ENCODE results near the gene OTOP1.
A peak's percentile ranks its signal among the peaks of the same experiment; 100 is the strongest.

Gene OTOP1

DNA sequence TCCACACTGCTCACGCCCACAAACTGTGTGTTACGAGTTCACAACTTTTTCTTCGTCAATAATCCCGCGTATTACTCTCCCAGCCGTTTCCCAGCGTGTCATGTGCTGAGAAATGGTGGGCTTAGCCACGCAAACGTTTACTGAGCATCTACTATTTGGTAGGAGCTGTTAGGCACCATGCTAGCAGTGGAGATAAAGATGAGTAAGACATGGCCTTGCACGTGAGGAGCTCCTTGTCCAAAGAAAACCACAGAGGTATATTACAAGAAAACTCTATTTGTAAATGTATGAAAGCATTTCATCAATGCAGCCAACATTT is 22.1 kb upstream of the OTOP1 start:
- no peak overlapping the region for H3K23ac ChIP-seq (ENCODE audit: low read length)

DNA sequence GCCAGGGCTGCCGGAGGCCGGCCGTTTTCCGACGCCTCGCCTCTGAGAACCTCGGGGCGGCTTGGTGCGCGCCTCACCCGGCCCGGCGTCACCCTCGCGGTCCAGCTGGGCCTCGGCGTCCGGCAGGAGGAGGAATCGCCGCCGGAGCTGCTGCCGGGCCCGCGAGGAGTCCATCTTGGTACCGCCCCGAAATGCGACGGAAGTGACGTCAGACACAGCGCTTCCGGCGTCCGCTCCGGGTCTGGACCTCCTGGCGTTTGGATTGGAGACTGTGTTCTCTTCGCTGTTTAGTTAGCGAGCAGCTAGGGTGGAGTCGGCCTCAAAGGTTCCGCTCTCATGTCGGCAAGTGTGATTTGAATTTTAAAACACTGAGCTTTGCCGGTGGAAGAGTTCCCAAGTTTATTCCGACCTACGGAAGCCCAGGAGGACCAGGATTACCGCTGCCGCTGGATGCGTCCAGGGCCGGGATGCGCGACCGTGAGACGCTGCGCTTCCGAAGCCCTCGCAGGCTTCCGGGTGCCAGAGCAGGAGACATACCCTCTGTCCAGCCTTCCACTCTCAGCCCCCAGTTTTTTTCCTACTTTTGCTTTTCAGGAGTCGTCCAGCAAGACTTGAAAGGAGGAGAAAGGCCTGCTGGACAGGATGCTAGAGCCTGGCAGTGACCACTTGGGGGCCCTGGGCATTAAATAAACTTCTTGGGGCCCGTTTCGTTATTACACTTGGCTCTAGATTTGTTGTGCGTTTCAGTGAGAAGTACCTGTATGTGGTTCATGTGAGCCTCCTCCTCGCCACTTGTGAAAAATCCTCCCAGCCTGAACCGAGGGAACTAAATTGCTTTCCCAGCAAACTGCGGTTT is 21.5 kb upstream of the OTOP1 start, which contains the start of gene TMEM128:
TSS of gene TMEM128 (minus strand) at position 195 of the 856 bp plus-strand sequence. CDS start at position 174, 21 bp downstream.
- Histone ChIP-seq H3K79me1 (ENCODE audit: low read length) (peaks cover 8% of the 10 kb centered on the region), H4K91ac (ENCODE audit: low read depth, low read length) (peak within 1 kb of the TSS; percentile 93), H3K14ac (ENCODE audit: low read length) (peak within 1 kb of the TSS; percentile 96), H3K27me3 (ENCODE audit: insufficient read depth, low read length) (no peaks in the 10 kb centered on the region), H2BK5ac (ENCODE audit: low read depth, low read length, poor library complexity) (peak within 1 kb of the TSS; percentile 67), H3K4me3 (ENCODE audit: low read depth, low read length) (peak within 1 kb of the TSS; percentile 91), H2BK120ac (ENCODE audit: insufficient read depth, low read length, poor library complexity) (peak within 1 kb of the TSS; percentile 82), H3K36me3 (ENCODE audit: control insufficient read depth in 1 of 2, insufficient read depth in 2 of 2, low read length in 2 of 2) (peaks cover 11 to 16% of the 10 kb centered on the region in 2 experiments), H2AFZ (ENCODE audit: insufficient read depth, low read length, poor library complexity) (peak within 1 kb of the TSS; percentile 100), H4K8ac (ENCODE audit: low read depth, low read length) (peak within 1 kb of the TSS; percentile 99), H3K4me2 (ENCODE audit: low read length) (peak within 1 kb of the TSS; percentile 75), H3K27ac (ENCODE audit: low read depth, low read length) (peak within 1 kb of the TSS; percentile 79), H3K18ac (ENCODE audit: low read length) (peak within 1 kb of the TSS; percentile 88), H3K9ac (ENCODE audit: low read length) (peak within 1 kb of the TSS; percentile 96), H2BK12ac (ENCODE audit: low read length) (no peak within 1 kb of the TSS), H2AK5ac (ENCODE audit: low read length) (no peak within 1 kb of the TSS), H3K9me3 (ENCODE audit: insufficient read depth, low read depth, low read length) (no peaks in the 10 kb centered on the region), H4K12ac (ENCODE audit: low read depth, low read length) (peak within 1 kb of the TSS; percentile 96), H3K4me1 (ENCODE audit: control insufficient read depth in 1 of 2, insufficient read depth in 2 of 2, low read length in 2 of 2) (peaks cover 3 to 8% of the 10 kb centered on the region in 2 experiments), H3K79me2 (ENCODE audit: control insufficient read depth, insufficient read depth, low read length, poor library complexity) (peaks cover 4% of the 10 kb centered on the region), H3K23ac (ENCODE audit: low read length) (no peak within 1 kb of the TSS), H3K4ac (ENCODE audit: low read depth, low read length) (peak within 1 kb of the TSS; percentile 80)
- DNase-seq, result peak; percentile 91 to 97
- WGBS (ENCODE audit: extremely low coverage, insufficient coverage, insufficient read length), result no CpG with 5 or more reads among the region's 62 CpGs

More for the DNA sequence above, 22.1 kb upstream of the OTOP1 start:
- WGBS (ENCODE audit: extremely low coverage, insufficient coverage, insufficient read length), result no CpG with 5 or more reads among the region's 10 CpGs
- H3K27ac ChIP-seq (ENCODE audit: low read depth, low read length), result peak overlapping the region; percentile 79
- no peak overlapping the region for H3K9ac ChIP-seq (ENCODE audit: low read length)
- peaks cover 3 to 8% of the 10 kb centered on the region in 2 experiments for H3K4me1 ChIP-seq (ENCODE audit: control insufficient read depth in 1 of 2, insufficient read depth in 2 of 2, low read length in 2 of 2)
- peak overlapping the region; percentile 99 for H4K8ac ChIP-seq (ENCODE audit: low read depth, low read length)
- peak overlapping the region; percentile 75 for H3K4me2 ChIP-seq (ENCODE audit: low read length)
- peaks cover 4% of the 10 kb centered on the region for H3K79me2 ChIP-seq (ENCODE audit: control insufficient read depth, insufficient read depth, low read length, poor library complexity)
- H3K14ac ChIP-seq (ENCODE audit: low read length), result peak overlapping the region; percentile 21
- no peak for DNase-seq
- H3K27me3 ChIP-seq (ENCODE audit: insufficient read depth, low read length), result no peaks in the 10 kb centered on the region
- peak overlapping the region; percentile 53 for H4K91ac ChIP-seq (ENCODE audit: low read depth, low read length)
- H3K79me1 ChIP-seq (ENCODE audit: low read length), result peaks cover 8% of the 10 kb centered on the region
- H2AK5ac ChIP-seq (ENCODE audit: low read length), result no peak overlapping the region
- H2BK5ac ChIP-seq (ENCODE audit: low read depth, low read length, poor library complexity), result no peak overlapping the region
- H3K4me3 ChIP-seq (ENCODE audit: low read depth, low read length), result peak overlapping the region; percentile 91
- peak overlapping the region; percentile 0 for H3K4ac ChIP-seq (ENCODE audit: low read depth, low read length)
- H3K18ac ChIP-seq (ENCODE audit: low read length), result no peak overlapping the region
- peak overlapping the region; percentile 25 for H4K12ac ChIP-seq (ENCODE audit: low read depth, low read length)
- H3K9me3 ChIP-seq (ENCODE audit: insufficient read depth, low read depth, low read length), result no peaks in the 10 kb centered on the region
- peaks cover 8 to 15% of the 10 kb centered on the region in 2 experiments for H3K36me3 ChIP-seq (ENCODE audit: control insufficient read depth in 1 of 2, insufficient read depth in 2 of 2, low read length in 2 of 2)
- H2BK12ac ChIP-seq (ENCODE audit: low read length), result no peak overlapping the region
- H2BK120ac ChIP-seq (ENCODE audit: insufficient read depth, low read length, poor library complexity), result no peak overlapping the region
- H2AFZ ChIP-seq (ENCODE audit: insufficient read depth, low read length, poor library complexity), result peak overlapping the region; percentile 12

- Histone ChIP-seq H2BK5ac (ENCODE audit: low read depth, low read length, poor library complexity) (peak overlapping the region; percentile 67), H3K4me1 (ENCODE audit: control insufficient read depth in 1 of 2, insufficient read depth in 2 of 2, low read length in 2 of 2) (peaks cover 3 to 8% of the 10 kb centered on the region in 2 experiments), H3K18ac (ENCODE audit: low read length) (peak overlapping the region; percentile 88), H3K4me3 (ENCODE audit: low read depth, low read length) (peak overlapping the region; percentile 91), H4K91ac (ENCODE audit: low read depth, low read length) (peak overlapping the region; percentile 93), H2AK5ac (ENCODE audit: low read length) (no peak overlapping the region), H3K36me3 (ENCODE audit: control insufficient read depth in 1 of 2, insufficient read depth in 2 of 2, low read length in 2 of 2) (peaks cover 11 to 16% of the 10 kb centered on the region in 2 experiments), H3K79me2 (ENCODE audit: control insufficient read depth, insufficient read depth, low read length, poor library complexity) (peaks cover 4% of the 10 kb centered on the region), H3K9me3 (ENCODE audit: insufficient read depth, low read depth, low read length) (no peaks in the 10 kb centered on the region), H3K4ac (ENCODE audit: low read depth, low read length) (peak overlapping the region; percentile 80), H4K12ac (ENCODE audit: low read depth, low read length) (peak overlapping the region; percentile 96), H3K79me1 (ENCODE audit: low read length) (peaks cover 8% of the 10 kb centered on the region), H2BK12ac (ENCODE audit: low read length) (no peak overlapping the region), H2AFZ (ENCODE audit: insufficient read depth, low read length, poor library complexity) (peak overlapping the region; percentile 100), H2BK120ac (ENCODE audit: insufficient read depth, low read length, poor library complexity) (peak overlapping the region; percentile 82), H3K9ac (ENCODE audit: low read length) (peak overlapping the region; percentile 96), H3K23ac (ENCODE audit: low read length) (no peak overlapping the region), H3K27ac (ENCODE audit: low read depth, low read length) (peak overlapping the region; percentile 79), H3K4me2 (ENCODE audit: low read length) (peak overlapping the region; percentile 75), H3K14ac (ENCODE audit: low read length) (peak overlapping the region; percentile 96), H4K8ac (ENCODE audit: low read depth, low read length) (peak overlapping the region; percentile 99), H3K27me3 (ENCODE audit: insufficient read depth, low read length) (no peaks in the 10 kb centered on the region)
- DNase-seq, result no peak
- no CpG with 5 or more reads among the region's 12 CpGs for WGBS (ENCODE audit: extremely low coverage, insufficient coverage, insufficient read length)
Observed at GRCh38 chr4:4247696-4248028, 20.9 kb upstream of the OTOP1 start.

DNA sequence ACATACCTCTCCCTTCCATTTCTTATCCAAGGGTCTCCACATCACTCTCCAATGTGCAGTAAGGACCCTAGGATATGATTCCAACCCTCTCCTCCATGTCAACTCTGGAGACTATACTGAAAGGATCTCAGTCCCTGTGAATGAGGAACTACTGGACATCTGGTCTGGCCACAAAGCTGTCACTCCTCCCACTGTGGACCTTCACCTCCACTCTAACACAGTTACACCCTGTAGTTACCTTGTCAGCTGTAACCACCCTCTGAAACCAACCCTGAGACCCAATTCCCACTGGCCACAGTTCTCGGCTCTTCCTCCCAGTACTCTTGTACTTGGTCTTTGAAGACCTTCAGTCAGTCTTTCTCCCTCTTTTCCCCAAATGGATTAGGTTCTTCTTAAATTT is 18.4 kb upstream of the OTOP1 start:
- H4K12ac ChIP-seq (ENCODE audit: low read depth, low read length), result no peak overlapping the region
- no peak overlapping the region for H3K4ac ChIP-seq (ENCODE audit: low read depth, low read length)
- H2AFZ ChIP-seq (ENCODE audit: insufficient read depth, low read length, poor library complexity), result no peak overlapping the region
- no peak overlapping the region for H4K91ac ChIP-seq (ENCODE audit: low read depth, low read length)
- H3K79me2 ChIP-seq (ENCODE audit: control insufficient read depth, insufficient read depth, low read length, poor library complexity), result peaks cover 4% of the 10 kb centered on the region
- no peak overlapping the region for H3K9ac ChIP-seq (ENCODE audit: low read length)
- no peak overlapping the region for H3K4me2 ChIP-seq (ENCODE audit: low read length)
- H2BK120ac ChIP-seq (ENCODE audit: insufficient read depth, low read length, poor library complexity), result no peak overlapping the region
- peaks cover 3 to 8% of the 10 kb centered on the region in 2 experiments for H3K4me1 ChIP-seq (ENCODE audit: control insufficient read depth in 1 of 2, insufficient read depth in 2 of 2, low read length in 2 of 2)
- H3K79me1 ChIP-seq (ENCODE audit: low read length), result peaks cover 8% of the 10 kb centered on the region
- DNase-seq, result no peak
- H3K4me3 ChIP-seq (ENCODE audit: low read depth, low read length), result no peak overlapping the region
- H2AK5ac ChIP-seq (ENCODE audit: low read length), result no peak overlapping the region
- no peak overlapping the region for H3K27ac ChIP-seq (ENCODE audit: low read depth, low read length)
- no peak overlapping the region for H3K18ac ChIP-seq (ENCODE audit: low read length)
- no CpG with 5 or more reads among the region's 1 CpG for WGBS (ENCODE audit: extremely low coverage, insufficient coverage, insufficient read length)
- no peak overlapping the region for H3K14ac ChIP-seq (ENCODE audit: low read length)
- H3K9me3 ChIP-seq (ENCODE audit: insufficient read depth, low read depth, low read length), result no peaks in the 10 kb centered on the region
- no peak overlapping the region for H2BK12ac ChIP-seq (ENCODE audit: low read length)
- no peaks in the 10 kb centered on the region for H3K27me3 ChIP-seq (ENCODE audit: insufficient read depth, low read length)
- H3K36me3 ChIP-seq (ENCODE audit: control insufficient read depth in 1 of 2, insufficient read depth in 2 of 2, low read length in 2 of 2), result peaks cover 11 to 19% of the 10 kb centered on the region in 2 experiments
- no peak overlapping the region for H2BK5ac ChIP-seq (ENCODE audit: low read depth, low read length, poor library complexity)
- H3K23ac ChIP-seq (ENCODE audit: low read length), result no peak overlapping the region
- no peak overlapping the region for H4K8ac ChIP-seq (ENCODE audit: low read depth, low read length)
